ENCODE results near the gene ANKS6.

- TF ChIP-seq CTCF (IDR thresholded peaks at IDR 0.05), result no peak
- no peak for TF ChIP-seq EZH2 (IDR thresholded peaks at IDR 0.05)
- TF ChIP-seq EZH2phosphoT487 (IDR thresholded peaks at IDR 0.05), result no peak
Observed at GRCh38 chr9:98834386-98834785, 38.0 kb upstream of the ANKS6 start.
